Dermis blood vessel endothelial cell (primary cell): ENCODE results near the gene SUDS3. TPM values are rescaled to one million over a fixed set of nuclear protein-coding genes. Genes with fewer than 3 reads are reported as not detected.
A peak's percentile ranks its signal among the peaks of the same experiment; 100 is the strongest.
"Not testable (repeated sequence)": the region's sequence is repeated elsewhere in the genome, so short reads cannot be mapped to it uniquely, and the experiment has no call there.

ENCODE experiments used
- DNase-seq: peaks from one replicate; pipeline ENCODE4 v3.0.0; 2010
- total RNA-seq: library from RNA; depleted of rRNA; stranded (reverse); fragments of >200 nt; gene quantifications from 2 replicates; pipeline ENCODE4 v1.2.3, GENCODE V29; 2014

Gene SUDS3
- total RNA-seq, 1 donor from 2014 or later = 33.0 TPM

DNA sequence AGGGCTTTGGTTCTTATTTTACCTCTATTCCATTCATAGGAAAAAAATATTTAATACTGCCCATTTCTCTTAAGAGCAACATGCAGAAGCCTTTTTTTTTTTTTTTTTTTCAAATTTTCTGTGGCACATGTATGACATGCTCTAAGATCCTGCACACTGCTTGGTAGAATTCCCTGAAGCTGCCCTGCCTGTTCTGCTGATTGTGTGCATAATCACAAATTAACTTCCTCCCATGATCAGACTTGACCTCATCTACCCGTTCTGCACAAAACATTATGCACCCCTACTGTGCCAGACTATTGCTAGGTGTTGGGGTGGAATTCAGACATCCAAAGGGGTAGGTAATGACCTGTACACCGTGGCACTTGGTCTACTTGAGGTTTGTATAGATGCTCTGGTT lies 22.2 kb downstream of the SUDS3 start:
- DNase-seq = no peak

DNA sequence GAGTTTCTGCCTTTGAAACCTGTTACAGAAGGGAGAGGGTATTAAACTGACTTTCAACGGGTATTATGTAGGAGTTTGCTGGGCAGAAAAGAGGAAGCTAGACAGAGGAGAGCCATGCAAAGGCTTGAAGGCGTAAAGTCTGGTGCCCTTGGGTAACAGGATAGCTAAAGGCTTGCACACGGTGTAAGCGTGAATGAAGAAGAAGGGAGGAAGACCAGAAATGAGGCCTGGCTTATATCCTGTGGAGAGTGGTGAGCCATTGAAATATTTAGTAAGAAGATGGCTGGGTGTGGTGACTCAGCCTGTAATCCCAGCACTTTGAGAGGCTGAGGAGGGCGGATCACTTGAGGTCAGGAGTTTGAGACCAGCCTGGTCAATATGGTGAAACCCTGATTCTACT lies 22.6 kb downstream of the SUDS3 start:
- DNase-seq = no peak

DNA sequence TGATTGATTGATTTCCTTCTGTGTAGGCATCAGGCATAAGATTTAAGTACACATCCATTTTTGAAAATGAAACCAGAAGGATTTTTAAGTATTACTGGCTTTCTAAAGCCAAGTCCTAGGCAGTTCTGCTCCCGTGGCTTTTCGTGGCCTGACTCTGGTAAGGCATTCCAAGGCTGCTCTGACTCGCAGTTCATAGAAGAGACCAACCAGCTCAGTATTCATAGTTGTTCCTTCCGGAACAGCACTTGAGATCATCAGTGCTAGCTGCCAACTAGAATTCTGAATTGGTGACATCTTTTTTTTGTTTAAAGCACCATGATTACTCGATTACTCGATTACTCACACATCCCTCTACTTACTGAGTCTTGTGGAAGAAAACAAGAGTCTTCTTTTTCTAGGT lies 25.9 kb downstream of the SUDS3 start:
- peak; percentile 76 for DNase-seq

DNA sequence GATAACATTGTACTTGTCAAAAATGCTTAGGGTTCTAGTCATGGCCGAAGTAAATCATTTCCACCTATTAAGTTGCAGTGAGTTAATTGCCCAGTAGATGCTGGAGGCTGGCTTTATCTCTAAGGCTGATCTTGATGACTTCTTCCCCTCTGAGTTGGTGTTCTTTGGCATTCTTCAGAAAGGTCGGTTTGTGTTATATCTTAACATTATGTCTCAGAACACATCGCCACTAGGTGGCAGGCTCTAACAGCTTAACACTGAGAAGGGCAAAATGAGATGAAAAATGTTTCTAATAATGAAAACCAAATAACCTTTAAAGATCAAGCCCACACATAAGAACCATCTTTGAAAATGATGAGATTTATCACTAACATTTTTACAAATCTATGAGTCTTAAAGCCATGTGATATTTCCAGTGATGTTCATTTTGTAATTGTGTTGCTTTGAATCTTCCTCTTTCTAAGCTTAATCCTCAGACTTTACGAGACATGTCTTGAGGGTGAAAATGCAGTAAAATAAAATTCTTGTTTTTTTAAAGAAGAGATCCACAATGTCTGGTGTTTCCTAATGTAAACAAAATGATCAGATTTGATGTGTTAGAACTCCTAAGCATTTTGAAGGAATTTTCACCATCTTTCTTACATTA lies 28.6 kb downstream of the SUDS3 start:
- DNase-seq = peak; percentile 87

DNA sequence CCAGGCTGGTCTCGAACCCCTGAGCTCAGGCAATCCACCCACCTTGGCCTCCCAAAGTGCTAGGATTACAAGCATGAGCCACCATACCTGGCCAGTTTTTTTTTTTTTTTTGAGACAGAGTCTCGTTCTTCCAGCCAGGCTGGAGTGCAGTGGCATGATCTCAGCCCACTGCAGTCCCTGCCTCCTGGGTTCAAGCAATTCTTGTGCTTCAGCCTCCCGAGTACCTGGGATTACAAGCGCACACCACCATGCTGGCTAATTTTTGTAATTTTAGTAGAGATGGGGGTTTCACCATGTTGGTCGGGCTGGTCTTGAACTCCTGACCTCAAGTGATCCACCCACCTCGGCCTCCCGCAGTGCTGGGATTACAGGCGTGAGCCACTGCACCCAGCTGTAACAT lies 31.9 kb downstream of the SUDS3 start:
- not testable (repeated sequence) for DNase-seq

DNA sequence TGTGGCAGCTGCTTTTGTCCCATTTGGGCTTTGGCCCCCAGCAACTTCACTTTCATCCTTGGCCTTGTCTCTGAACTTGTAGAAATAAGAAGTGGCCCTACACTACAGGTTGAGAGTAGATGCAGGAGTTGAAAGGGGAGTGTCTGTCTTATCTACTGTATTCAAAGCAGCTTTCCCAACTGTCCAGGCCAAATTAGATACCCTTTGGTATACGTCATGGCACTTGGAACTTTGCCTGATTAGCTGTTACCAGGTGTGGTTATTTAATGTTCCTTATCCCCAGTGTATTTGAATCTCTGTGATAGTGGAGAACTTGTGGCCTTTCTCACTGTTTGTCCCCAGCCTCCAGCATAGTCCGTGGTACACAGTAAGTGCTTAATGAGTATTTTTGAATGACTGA lies 33.5 kb downstream of the SUDS3 start:
- no peak for DNase-seq

DNA sequence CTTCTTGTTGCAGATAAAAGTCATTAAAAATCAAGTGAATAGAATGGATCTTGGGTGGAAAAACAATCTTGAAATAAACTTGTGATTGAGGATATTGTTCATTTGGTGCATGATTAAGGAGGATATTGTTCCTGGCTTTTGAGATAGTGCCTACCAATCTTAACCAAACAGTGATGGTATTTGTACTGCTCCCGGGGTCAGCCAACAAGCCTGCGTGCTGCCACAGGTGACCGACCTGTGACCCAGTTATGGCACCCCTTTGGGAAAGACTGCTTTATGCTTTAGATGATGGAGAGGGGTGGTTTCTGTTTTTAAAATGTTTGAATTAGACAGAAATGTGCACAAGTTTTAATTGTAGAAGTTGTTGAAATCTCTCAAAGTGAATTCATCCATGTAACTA lies 41.6 kb downstream of the SUDS3 start:
- DNase-seq = no peak

DNA sequence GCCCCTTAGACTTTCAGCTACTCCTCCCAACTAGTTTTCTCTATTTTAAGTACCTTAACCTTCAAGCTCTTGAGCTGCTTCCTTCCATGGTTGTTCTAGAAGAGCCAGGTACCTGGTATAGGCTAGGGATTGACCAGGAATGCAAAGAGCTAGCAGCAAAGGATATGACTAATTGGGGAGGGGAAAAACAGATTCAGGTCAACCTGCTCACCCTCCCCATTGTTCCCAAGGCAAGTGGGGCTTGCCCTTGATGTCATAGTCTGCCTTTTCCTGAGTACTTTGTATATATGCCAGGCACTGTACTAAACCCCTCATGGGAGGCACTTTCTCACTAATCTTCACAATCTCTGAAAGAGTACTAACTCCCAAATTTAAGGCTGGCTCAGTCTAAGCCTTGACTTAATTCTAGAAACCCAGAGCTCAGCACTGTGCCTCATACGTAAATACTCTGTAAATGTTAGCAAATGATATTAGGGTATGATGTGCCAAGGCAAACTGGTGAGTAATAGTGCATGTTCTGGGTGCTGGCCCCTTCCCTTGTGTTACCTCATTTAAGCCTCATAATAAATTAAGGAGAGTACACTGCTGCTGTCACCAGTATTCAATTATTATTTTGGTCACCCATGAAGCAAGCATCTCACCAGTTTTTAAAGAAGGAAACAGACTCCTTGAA lies 42.2 kb downstream of the SUDS3 start:
- peak; percentile 78 for DNase-seq

DNA sequence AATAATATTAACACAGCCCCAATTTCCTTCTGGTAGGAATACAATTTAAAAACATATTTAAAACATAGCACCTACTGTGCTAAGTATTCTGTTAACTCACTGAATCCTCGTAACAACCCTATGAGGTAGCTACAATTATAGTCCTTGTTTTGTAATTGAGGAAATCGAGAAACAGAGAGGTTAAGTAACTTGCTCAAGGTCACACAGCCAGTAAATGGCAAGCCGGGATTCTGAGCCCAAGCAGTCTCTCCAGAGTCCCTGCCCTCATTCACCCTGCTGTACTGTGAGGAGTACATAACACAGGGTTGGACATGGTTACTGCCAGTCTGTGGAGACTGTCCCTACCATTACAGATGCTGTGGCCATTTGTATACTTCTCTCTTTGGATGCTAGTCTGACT lies 44.3 kb downstream of the SUDS3 start:
- no peak for DNase-seq

DNA sequence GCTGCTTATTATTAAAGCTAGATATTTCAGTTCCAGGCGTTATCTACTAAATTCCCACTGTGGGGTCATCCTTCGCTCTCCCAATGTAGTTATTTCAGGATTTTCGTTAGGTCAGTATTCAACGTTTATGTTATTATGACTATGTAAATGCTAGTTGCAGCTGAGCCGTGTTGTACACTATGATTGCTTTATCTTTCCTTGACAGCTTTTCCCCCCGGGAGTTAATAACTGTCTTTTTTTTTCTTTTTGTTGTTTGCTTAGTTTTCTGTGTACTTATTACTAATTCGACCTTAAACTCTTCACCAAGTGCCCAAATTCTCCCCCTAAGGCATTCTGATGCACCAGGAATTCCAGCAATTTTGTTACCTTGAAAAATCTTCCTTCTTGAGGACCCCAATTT lies 48.5 kb downstream of the SUDS3 start:
- DNase-seq = no peak

DNA sequence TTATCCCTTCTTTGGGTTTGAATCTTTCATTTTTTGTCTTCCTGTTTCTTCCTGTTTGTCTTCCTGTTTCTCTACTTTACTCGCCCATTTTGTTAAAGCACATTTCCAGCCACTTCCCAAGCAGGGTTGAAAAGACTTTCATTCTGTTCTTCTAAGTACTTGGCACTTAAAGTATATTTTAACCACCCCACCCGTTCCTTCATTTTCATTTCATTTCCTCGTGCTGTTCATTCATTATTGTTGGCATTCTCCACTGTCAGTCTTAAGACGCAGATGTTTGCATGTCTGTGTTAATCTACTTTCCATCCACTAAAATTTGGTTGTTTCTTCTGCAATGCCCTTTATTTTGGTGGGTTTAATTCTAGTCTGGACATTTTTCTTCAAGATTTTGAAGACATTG lies 49.0 kb downstream of the SUDS3 start:
- DNase-seq = no peak

DNA sequence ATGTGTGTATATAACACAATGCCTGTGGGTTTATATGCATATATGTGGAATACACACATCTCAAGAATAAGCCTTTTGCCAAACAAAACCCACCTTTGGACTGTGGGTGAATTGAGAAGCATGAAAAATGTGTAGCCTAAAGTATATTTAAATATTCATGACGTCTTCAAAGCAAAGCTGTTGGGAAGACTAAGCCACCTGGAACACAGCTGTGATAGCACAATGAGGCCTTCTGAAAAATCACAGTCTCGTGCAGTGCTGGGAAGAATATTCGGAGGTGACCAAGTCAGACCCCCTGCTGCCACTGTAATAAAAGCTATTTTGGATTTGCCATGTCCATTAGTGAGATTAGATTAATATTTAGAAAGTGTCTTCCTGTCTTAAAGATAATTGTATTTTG lies 51.5 kb downstream of the SUDS3 start:
- DNase-seq = no peak

DNA sequence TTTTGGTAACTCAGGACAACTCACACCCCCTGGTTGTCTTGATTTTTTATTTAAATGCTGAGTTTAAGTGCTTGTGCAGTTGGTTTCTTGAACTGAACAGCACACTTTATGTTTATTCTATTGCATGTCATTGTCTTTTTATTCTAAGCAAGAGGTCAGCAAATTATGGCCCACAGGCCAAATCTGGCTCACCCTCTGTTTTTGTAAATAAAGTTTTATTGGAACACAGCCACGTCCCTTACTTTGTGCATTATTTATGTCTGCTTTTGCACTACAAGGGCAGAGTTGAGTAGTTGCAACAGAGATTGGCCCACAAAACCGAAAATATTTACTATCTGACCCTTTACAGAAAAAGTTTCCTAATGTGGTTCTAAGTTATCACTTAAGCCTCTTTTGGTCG lies 52.3 kb downstream of the SUDS3 start:
- DNase-seq = no peak

DNA sequence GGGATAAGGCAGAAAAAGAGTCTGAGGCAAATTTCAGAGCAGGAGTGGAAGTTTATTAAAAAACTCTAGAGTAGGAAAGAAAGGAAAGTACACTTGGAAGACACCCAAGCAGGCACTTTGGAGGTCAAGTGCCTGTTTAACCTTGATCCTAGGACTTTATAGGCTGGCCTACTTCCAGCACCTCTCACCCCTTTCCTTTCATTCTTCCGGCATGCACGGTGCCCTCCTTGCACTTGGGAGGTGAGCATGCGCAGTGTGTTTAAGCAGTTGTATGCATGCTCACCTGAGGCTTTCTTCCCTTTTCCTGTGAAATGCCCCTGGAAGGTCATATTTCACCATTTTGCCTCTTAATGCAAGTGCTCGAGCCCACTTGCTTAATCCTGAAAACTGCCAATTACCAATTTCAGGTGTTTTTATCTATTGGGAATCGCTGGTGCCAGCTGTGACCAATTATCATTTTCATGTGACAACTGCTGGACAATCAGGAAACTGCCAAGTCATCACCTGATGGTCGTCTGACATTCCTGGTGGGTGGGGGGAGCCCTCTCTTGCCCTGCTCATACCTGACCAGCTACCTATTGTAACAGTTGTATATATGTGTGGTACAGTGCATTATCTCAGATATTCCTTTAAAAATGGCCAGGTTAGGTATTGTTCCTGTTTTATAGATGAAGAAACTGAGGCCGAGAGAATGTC lies 53.5 kb downstream of the SUDS3 start:
- no peak for DNase-seq

DNA sequence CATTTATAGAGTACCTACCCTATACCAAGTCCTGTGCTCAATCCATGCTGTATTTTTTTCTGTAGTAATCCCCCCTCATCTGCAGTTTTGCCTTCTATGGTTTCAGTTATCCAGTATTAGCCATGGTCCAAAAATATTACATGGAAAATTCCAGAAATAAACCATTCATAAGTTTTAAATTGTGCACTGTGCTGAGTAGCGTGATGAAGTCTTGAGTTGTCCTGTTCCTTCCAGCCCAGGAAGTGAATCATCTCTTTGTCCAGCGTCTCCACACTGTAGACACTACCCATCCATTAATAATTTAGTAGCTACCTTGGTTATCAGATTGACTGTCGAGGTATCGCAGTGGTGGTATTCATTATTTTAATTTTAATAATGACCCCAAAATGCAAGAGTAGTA lies 54.2 kb downstream of the SUDS3 start:
- DNase-seq = peak; percentile 8

DNA sequence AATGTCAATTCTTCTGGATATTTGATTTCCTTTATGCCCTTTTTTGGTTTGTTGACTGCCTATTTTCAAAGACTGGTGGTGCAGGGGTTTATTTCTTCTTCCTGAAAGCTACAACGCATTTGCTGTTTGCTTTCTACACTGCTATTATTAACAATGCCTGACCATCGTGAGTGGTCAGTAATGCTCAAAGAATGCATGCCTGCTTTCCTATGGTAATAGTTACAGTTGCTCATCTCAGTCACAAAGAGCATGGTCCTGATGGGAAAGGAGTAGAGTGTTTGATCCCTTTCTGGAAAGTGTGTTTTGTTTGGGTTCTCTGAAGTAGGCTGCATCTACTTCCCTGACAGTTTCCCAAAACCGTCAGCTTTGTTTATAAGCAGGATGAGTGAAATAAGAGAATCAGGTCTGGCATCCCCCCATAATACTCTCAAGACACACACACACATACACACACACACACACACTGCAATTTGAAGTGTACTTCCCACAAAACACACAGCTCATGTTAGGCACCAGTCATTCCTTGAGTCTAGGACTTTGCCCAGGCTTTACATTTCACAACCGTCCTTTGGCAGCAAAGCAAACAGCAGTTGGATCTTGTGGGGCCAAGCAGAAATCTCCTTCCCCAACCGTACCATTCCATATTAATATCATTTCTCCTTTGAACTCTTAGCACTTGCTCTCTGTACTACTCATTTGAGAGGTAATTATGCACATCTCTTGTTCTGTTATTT lies 56.6 kb downstream of the SUDS3 start:
- no peak for DNase-seq

DNA sequence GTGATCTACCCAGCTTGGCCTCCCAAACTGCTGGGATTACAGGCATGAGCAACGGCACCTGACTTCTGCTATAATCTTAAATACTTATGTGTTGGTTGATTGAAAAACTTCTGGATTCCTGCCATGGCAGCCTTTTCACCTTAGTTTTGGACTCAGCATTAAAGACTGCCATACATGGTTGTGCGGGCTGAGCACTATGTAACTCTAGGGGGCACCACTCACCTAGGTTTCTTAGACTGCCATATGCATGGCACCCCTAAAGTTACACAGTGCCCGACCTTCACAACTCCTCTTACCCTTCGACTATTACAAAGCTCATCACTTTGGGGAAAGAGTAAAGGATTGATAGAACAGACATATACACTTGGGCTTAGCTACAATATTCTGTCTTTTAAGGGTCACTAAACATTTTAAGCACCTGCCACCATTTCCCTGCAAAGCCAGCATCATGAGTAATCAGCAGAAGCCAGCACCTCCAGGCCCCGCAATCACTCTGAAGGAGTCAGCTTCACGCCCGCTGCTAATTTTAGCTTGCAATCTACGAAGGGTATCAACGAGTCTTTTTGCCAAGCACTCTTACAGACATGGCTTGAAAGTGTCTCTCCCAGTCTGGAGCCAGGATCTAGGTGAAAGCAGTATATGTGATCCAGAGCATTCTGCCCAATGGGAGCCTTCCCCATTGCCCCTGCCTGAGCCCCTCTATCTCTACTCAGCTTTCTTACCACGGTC lies 59.8 kb downstream of the SUDS3 start:
- peak; percentile 19 for DNase-seq

DNA sequence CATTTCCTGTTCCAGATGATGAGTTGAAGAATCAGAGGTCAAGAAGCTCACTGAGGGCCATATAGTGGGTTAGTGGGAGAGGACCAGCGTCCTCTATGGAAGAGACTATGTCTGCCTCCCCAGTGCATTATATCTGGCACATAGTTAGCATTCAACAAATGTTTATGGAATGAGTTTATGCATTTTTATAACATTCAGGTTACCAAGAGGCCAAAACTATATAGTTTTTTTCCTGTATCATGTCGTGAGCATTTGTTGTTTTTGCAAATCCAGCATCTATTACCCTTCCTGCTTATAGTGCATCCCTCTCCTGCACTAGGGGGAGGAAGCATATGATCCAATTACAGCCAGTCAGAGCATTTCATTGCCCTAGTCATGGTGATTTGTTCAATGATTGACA lies 60.6 kb downstream of the SUDS3 start:
- DNase-seq = no peak

DNA sequence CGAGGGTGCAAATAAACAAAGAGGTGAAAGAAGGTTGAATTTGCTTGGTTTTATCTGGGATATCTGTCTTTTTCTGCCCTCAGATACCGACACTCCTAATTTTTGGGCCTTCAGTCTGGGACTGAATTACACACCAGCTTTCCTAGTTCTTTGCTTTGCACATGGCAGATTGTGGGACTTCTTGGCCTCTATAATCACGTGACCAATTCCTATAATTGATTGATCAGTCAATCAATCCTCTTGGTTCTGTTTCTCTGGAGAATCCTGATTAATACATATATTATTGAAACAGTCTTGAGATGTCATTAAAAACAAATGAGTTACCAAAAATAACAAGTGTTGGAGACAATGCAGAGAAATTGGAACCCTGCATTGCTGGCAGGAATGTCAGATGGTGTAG lies 62.7 kb downstream of the SUDS3 start:
- DNase-seq = no peak

DNA sequence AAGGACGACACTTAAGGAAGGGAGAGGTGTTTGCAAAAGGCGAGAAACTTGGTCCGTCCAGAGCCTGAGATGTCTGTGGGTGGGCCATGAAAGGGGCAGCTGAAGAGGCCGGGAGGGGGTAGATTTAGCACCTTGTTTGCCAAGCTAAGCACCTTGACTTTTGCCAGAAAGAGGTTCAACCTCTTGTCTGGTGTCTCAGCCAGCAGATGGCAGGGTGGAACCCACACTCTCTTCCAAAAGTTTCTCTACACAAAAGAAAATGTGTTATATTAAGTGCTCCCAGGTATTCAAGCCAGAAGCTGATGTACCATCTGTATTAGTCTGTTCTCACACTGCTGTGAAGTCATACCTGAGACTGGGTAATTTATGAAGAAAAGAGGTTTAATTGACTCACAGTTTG lies 69.9 kb downstream of the SUDS3 start:
- DNase-seq = no peak

DNA sequence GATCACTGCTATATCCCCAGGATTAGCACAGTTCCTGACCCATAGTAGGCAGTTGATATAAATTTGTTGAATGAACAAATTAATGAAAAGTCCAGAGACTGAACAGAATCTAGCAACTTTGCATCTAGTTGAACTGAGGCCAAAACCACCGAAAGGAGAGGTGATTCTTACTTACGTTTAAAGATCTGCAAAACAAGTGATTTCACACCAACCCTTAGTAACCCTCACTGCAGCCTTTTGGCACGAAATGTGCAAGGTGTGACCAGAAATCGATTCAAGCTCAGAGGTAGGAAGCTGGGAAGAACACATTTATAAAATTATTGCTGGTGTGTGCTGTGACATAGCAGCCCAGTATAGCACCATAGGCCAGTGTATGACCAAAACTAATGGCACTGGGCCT lies 70.8 kb downstream of the SUDS3 start:
- DNase-seq = no peak

DNA sequence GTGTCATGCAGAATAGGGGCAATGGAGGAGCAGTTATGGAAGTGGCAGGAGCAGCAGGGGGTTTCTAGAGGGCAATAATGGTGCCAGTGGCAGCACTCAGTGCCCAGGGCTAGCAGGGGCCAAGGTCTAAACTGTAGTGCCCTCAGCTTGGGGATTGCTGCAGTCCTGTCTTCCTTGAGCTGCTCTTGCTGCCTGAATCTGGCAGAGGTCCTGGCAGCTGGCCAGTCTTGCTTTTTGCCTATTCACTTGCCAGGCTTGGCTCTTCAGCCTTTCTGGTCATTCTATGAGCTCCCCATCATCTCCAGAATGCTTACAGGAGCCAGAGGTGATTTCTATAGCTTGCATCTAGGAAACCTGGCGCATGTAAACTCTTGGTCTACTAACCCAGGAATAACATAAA lies 72.0 kb downstream of the SUDS3 start:
- no peak for DNase-seq

DNA sequence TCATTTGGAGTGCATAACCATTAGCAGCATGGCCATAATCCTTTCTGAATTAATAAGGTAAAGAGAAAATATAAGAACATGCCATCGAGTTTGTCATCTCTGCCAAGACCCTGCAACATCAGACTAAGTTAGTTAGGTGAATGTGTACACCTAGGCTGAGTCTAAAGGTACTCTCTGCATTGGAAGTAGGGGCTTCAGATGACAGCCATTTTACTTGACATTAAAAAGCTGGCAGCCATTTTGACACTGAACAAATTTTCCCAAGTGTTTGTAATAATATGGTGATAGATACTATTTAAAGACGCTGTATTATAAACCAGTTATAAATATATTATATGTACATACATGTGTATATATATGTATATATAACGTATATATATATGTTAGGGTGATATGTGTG lies 79.0 kb downstream of the SUDS3 start:
- DNase-seq = no peak
